Body of pancreas (tissue), 4 donors: Measurements from ENCODE around the gene ARL6IP4. TPM values are rescaled to one million over a fixed set of nuclear protein-coding genes. Genes with fewer than 3 reads are reported as not detected.
"Not testable (repeated sequence)": the region's sequence is repeated elsewhere in the genome, so short reads cannot be mapped to it uniquely, and the experiment has no call there.

Experiments
- ATAC-seq: fragments of 150-250 bp; one replicate; pipeline ENCODE4 v1.9.1; 2016
- DNase-seq, 4 donors: peaks; one replicate each; pipeline ENCODE4 v3.0.0-alpha.2; 2019
- H3K27ac ChIP-seq, 4 donors: fragments of 200-600 bp; sonication (generic); 1 replicate in 3 of 4; 2 replicates in 1 of 4; pipeline versions ENCODE4 v1.5.1 to v1.6.1; 2016 to 2019; ENCODE audit warnings: mild to moderate bottlenecking in 1 of 4, mixed read lengths in 1 of 4, moderate library complexity in 1 of 4
- H3K27me3 ChIP-seq, 2 donors: fragments of 200-600 bp; sonication (generic); one replicate each; pipeline ENCODE4 v1.6.0; 2016; ENCODE audit warnings: mild to moderate bottlenecking in 1 of 2
- H3K36me3 ChIP-seq, 2 donors: fragments of 200-600 bp; sonication (generic); replicated peaks in 1 of 2; 2 replicates each; pipeline ENCODE4 v1.5.1; 2016; ENCODE audit warnings: low read depth in 2 of 2; ENCODE audit not compliant: insufficient read depth in 1 of 2
- H3K4me1 ChIP-seq: fragments of 200-600 bp; sonication (generic); one replicate; pipeline ENCODE4 v1.6.0; 2016
- H3K4me3 ChIP-seq, 2 donors: fragments of 200-600 bp; sonication (generic); 1 replicate in 1 of 2; 2 replicates in 1 of 2; pipeline ENCODE4 v1.5.1; 2016 to 2019
- H3K9me3 ChIP-seq, 3 donors: fragments of 200-600 bp; sonication (generic); 1 replicate in 2 of 3; 2 replicates in 1 of 3; pipeline ENCODE4 v1.5.1; 2016
- POLR2A ChIP-seq, 3 donors: fragments of 450-650 bp; IDR thresholded peaks; one replicate each; pipeline ENCODE4 v1.6.1; 2016; ENCODE audit warnings: antibody characterized with exemption in 3 of 3, mild to moderate bottlenecking in 2 of 3
- WGBS, 2 donors: methylation state at CpG; one replicate each; pipeline ENCODE4 v1.1.5; 2017; 5-methylcytosine and 5-hydroxymethylcytosine counted together
- intact Hi-C: fragments of 100-400 bp; cut with DNase I; formaldehyde crosslinking; loops from one replicate; pipeline ENCODE4 v1.15.1; 2023
- total RNA-seq, 2 donors: library from RNA; depleted of rRNA; stranded (reverse); fragments of >200 nt; gene quantifications; one replicate each; pipeline ENCODE4 v1.1.0, GENCODE V29; 2016
- TF ChIP-seq, protein P1 (sequence below), 7 experiments: fragments of 450-650 bp in 4 of 7; fragments of 200-600 bp in 3 of 7; sonication (generic) in 3 of 7; IDR thresholded peaks; one replicate each; pipeline ENCODE4 v1.5.1; 2016 to 2019; ENCODE audit warnings: antibody characterized with exemption in 7 of 7

Gene ARL6IP4
- total RNA-seq, 2 donors from 2014 or later, result 215 to 237 TPM

DNA sequence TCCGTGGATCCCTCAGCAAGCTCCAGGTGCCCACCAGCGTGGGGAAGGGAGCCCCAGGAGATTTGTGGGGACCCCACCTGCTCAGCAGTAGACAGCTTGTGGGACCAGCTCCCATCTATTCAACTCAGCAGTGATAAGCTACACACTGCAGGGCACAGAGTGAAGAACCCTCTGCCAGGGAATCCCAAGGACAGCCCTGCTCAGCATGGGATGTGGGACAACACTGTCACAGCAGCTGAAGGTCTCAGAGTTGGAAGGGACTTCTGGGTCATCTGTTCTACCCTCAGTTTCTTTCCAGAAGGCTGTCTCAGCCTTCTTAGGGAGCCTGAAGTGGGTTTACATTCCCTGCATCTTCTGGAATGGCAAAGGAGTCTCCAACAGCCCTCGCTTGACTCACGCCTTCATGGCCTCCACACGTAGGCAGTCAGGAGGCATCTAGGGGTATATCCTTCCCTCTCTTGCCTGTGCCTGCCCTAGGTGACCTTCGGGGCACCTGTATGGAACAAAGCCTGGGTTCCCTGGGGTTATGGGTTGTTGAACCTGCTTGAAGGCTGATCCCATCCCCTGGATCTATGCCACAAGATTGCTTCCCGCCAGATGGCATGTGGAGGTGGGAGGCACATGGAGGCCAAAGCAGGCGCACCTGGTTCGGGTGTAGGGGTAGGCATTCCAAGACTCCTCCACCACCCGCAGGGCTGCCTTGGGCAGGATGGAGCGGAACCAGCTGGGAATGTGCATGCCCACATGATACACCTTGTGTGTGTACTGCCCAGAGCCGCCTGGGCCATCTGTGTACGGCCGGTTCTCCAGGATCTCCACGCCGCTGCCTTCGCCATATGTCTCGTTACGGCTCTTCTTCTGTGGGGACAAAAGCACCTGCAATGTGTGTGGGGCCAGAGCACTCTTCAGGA, 33.0 kb downstream of the ARL6IP4 start:
- no peaks in the 10 kb centered on the region for H3K9me3 ChIP-seq
- no peaks in the 10 kb centered on the region for H3K27me3 ChIP-seq
- no peak overlapping the region for H3K4me3 ChIP-seq
- ATAC-seq (no peak), DNase-seq (no peak)
- intact Hi-C loops, result no loop called here
- H3K4me1 ChIP-seq, result no peaks in the 10 kb centered on the region
- no peak for TF ChIP-seq POLR2A (IDR thresholded peaks at IDR 0.05)
- TF ChIP-seq, protein P1, sequence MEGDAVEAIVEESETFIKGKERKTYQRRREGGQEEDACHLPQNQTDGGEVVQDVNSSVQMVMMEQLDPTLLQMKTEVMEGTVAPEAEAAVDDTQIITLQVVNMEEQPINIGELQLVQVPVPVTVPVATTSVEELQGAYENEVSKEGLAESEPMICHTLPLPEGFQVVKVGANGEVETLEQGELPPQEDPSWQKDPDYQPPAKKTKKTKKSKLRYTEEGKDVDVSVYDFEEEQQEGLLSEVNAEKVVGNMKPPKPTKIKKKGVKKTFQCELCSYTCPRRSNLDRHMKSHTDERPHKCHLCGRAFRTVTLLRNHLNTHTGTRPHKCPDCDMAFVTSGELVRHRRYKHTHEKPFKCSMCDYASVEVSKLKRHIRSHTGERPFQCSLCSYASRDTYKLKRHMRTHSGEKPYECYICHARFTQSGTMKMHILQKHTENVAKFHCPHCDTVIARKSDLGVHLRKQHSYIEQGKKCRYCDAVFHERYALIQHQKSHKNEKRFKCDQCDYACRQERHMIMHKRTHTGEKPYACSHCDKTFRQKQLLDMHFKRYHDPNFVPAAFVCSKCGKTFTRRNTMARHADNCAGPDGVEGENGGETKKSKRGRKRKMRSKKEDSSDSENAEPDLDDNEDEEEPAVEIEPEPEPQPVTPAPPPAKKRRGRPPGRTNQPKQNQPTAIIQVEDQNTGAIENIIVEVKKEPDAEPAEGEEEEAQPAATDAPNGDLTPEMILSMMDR (IDR thresholded peaks at IDR 0.05), result no peak
- 95 to 96% methylated on average over 11 to 19 of the region's 19 CpGs for WGBS, 2 donors
- no peak overlapping the region for H3K27ac ChIP-seq
- no peaks in the 10 kb centered on the region for H3K36me3 ChIP-seq

DNA sequence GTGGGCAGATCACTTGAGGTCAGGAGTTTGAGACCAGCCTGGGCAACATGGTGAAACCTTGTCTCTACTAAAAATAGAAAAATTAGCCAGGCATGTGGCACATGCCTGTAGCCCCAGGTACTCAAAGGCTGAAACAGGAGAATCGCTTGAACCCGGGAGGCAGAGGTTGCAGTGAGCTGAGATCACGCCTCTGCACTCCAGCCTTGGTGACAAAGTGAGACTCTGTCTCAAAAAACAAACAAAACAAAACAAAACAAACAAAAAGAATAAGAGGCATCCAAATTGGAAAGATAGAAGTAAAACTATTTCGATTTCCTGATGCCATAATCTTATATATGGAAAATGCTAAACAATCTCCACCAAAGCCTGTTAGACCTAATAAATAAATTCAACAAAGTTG, 34.0 kb downstream of the ARL6IP4 start:
- H3K36me3 ChIP-seq, H3K4me1 ChIP-seq, H3K4me3 ChIP-seq, H3K27ac ChIP-seq, ATAC-seq, intact Hi-C loops, DNase-seq, H3K27me3 ChIP-seq, H3K9me3 ChIP-seq: not testable (repeated sequence)
- 96 to 97% methylated on average over 4 of the region's 4 CpGs for WGBS, 2 donors

- no peak for ATAC-seq
- H3K9me3 ChIP-seq, result no peaks in the 10 kb centered on the region
- WGBS, 2 donors, result 92 to 100% methylated on average over 1 of the region's 1 CpG
- H3K27me3 ChIP-seq, result no peaks in the 10 kb centered on the region
- H3K27ac ChIP-seq, result no peak overlapping the region
- intact Hi-C loops, result no loop called here
- no peaks in the 10 kb centered on the region for H3K36me3 ChIP-seq
- H3K4me3 ChIP-seq, result no peak overlapping the region
- TF ChIP-seq, protein P1 (IDR thresholded peaks at IDR 0.05), result no peak
- TF ChIP-seq POLR2A (IDR thresholded peaks at IDR 0.05), result no peak
- no peak for DNase-seq
- no peaks in the 10 kb centered on the region for H3K4me1 ChIP-seq
These were observed 37.3 kb downstream of the ARL6IP4 start for GRCh38 chr12:123017753-123018152.

DNA sequence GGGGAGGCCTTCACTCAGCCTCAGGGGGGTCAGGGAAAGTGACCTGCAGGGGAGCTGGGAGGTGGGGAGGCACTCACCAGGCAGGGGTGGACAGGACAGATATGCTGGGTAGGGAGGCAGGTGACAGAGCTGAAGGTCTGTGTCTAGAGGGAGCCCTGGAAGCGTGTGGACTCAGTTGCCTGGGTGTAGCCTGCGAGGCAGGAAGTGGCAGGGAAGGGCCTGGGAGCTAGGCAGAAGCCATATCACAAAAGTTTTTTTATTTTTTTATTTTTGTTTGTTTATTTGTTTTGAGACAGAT, 39.3 kb downstream of the ARL6IP4 start:
- no peak overlapping the region for H3K27ac ChIP-seq
- WGBS, 2 donors, result 88 to 94% methylated on average over 2 of the region's 2 CpGs
- intact Hi-C loops, result no loop called here

GRCh38 chr12:123021688-123022604, 41.5 kb downstream of the ARL6IP4 start:
- H3K36me3 ChIP-seq, result no peaks in the 10 kb centered on the region
- intact Hi-C loops, result no loop called here
- H3K4me1 ChIP-seq, result no peaks in the 10 kb centered on the region
- H3K27ac ChIP-seq, result no peak overlapping the region
- TF ChIP-seq POLR2A (IDR thresholded peaks at IDR 0.05), result no peak
- TF ChIP-seq, protein P1 (IDR thresholded peaks at IDR 0.05), result no peak
- ATAC-seq (no peak), DNase-seq (no peak)
- no peaks in the 10 kb centered on the region for H3K9me3 ChIP-seq
- no peaks in the 10 kb centered on the region for H3K27me3 ChIP-seq
- H3K4me3 ChIP-seq, result no peak overlapping the region
- WGBS, 2 donors, result 88% methylated on average over 10 to 18 of the region's 18 CpGs

More for the DNA sequence above, 39.3 kb downstream of the ARL6IP4 start:
- DNase-seq, result no peak
- no peaks in the 10 kb centered on the region for H3K36me3 ChIP-seq
- no peaks in the 10 kb centered on the region for H3K4me1 ChIP-seq
- H3K27me3 ChIP-seq, result no peaks in the 10 kb centered on the region
- no peak for ATAC-seq
- no peak for TF ChIP-seq POLR2A (IDR thresholded peaks at IDR 0.05)
- TF ChIP-seq, protein P1 (IDR thresholded peaks at IDR 0.05), result no peak
- no peak overlapping the region for H3K4me3 ChIP-seq
- H3K9me3 ChIP-seq, result no peaks in the 10 kb centered on the region
